ENCODE measurements around the gene MVB12B. TPM values are rescaled to one million over a fixed set of nuclear protein-coding genes. Genes with fewer than 3 reads are reported as not detected.
A peak's percentile ranks its signal among the peaks of the same experiment; 100 is the strongest.

MVB12B gene
- total RNA-seq, 4 donors from 2014 or later, result 7.9 to 28.9 (median 14.4) TPM

- DNase-seq, result peak in 1 of 3 donors; percentile 42
- Histone ChIP-seq H3K4me1 (no peaks in the 10 kb centered on the region), H3K36me3 (no peaks in the 10 kb centered on the region), H3K9me3 (no peaks in the 10 kb centered on the region), H3K27me3 (no peaks in the 10 kb centered on the region), H3K4me3 (no peak overlapping the region), H3K27ac (no peak overlapping the region)
- TF ChIP-seq POLR2A (IDR thresholded peaks at IDR 0.05) (no peak), CTCF (IDR thresholded peaks at IDR 0.05) (no peak)
Observed at GRCh38 chr9:126461608-126462007, 135.0 kb downstream of the MVB12B start.

- no peak for TF ChIP-seq CTCF (IDR thresholded peaks at IDR 0.05)
- no peak for TF ChIP-seq POLR2A (IDR thresholded peaks at IDR 0.05)
Observed at GRCh38 chr9:126462617-126463016, 136.0 kb downstream of the MVB12B start.

GRCh38 chr9:126463426-126463825 is 136.8 kb downstream of the MVB12B start:
- no peaks in the 10 kb centered on the region for H3K27me3 ChIP-seq
- H3K9me3 ChIP-seq, result no peaks in the 10 kb centered on the region
- H3K36me3 ChIP-seq, result no peaks in the 10 kb centered on the region
- no peak overlapping the region for H3K4me3 ChIP-seq
- H3K4me1 ChIP-seq, result no peaks in the 10 kb centered on the region
- TF ChIP-seq POLR2A (IDR thresholded peaks at IDR 0.05), result no peak
- no peak for TF ChIP-seq CTCF (IDR thresholded peaks at IDR 0.05)
- DNase-seq, result peak in 1 of 3 donors; percentile 15
- H3K27ac ChIP-seq, result no peak overlapping the region

More at GRCh38 chr9:126462617-126463016, 136.0 kb downstream of the MVB12B start:
- H3K4me3 ChIP-seq, result no peak overlapping the region
- no peaks in the 10 kb centered on the region for H3K27me3 ChIP-seq
- no peaks in the 10 kb centered on the region for H3K36me3 ChIP-seq
- H3K9me3 ChIP-seq, result no peaks in the 10 kb centered on the region
- DNase-seq, result peak in 1 of 3 donors; percentile 10
- no peak overlapping the region for H3K27ac ChIP-seq
- no peaks in the 10 kb centered on the region for H3K4me1 ChIP-seq

GRCh38 chr9:126464694-126465441 is 138.2 kb downstream of the MVB12B start:
- Histone ChIP-seq H3K27me3 (no peaks in the 10 kb centered on the region), H3K4me1 (peaks cover 0 to 13% (median 3%) of the 10 kb centered on the region in 4 donors), H3K27ac (no peak overlapping the region), H3K9me3 (no peaks in the 10 kb centered on the region), H3K4me3 (no peak overlapping the region), H3K36me3 (no peaks in the 10 kb centered on the region)
- peak in 1 of 3 donors; percentile 29 for DNase-seq
- TF ChIP-seq CTCF (IDR thresholded peaks at IDR 0.05), result no peak
- TF ChIP-seq POLR2A (IDR thresholded peaks at IDR 0.05), result no peak

GRCh38 chr9:126465977-126466376 is 139.3 kb downstream of the MVB12B start:
- H3K27ac ChIP-seq, result no peak overlapping the region
- peaks cover 0 to 19% (median 8%) of the 10 kb centered on the region in 4 donors for H3K4me1 ChIP-seq
- peak in 1 of 3 donors; percentile 24 for DNase-seq
- no peaks in the 10 kb centered on the region for H3K27me3 ChIP-seq
- TF ChIP-seq CTCF (IDR thresholded peaks at IDR 0.05) (no peak), POLR2A (IDR thresholded peaks at IDR 0.05) (no peak)
- no peaks in the 10 kb centered on the region for H3K9me3 ChIP-seq
- no peaks in the 10 kb centered on the region for H3K36me3 ChIP-seq
- no peak overlapping the region for H3K4me3 ChIP-seq

Measured in Peyer's patch (tissue), 4 donors.